Activated naive CD4-positive, alpha-beta T cell treated with anti-CD3 and anti-CD28 coated beads, Interleukin-2, amount 50 U/mL, for 16 hours (primary cell): ENCODE measurements around the gene GLMN.

Experiments
- DNase-seq: peaks from one replicate; pipeline ENCODE4 v3.0.0-alpha.2; 2020

The GLMN gene

GRCh38 chr1:92298573-92299476 lies at the start of gene GLMN, which contains the start of gene RPAP2:
GLMN (minus strand) TSS chr1:92298987; CDS start chr1:92297999, 988 bp downstream.
RPAP2 (plus strand) TSS chr1:92299059; CDS start chr1:92299074, 15 bp downstream.
- peak; percentile 74 for DNase-seq

GRCh38 chr1:92346866-92347640 lies 48.3 kb upstream of the GLMN start:
- no peak for DNase-seq

GRCh38 chr1:92343061-92343460 lies 44.3 kb upstream of the GLMN start:
- DNase-seq: no peak

GRCh38 chr1:92342401-92342800 lies 43.6 kb upstream of the GLMN start:
- DNase-seq: no peak

GRCh38 chr1:92340154-92340553 lies 41.4 kb upstream of the GLMN start:
- DNase-seq: no peak

- DNase-seq: no peak
These were observed 34.9 kb upstream of the GLMN start for GRCh38 chr1:92333668-92334067.

- DNase-seq: no peak
These were observed 30.8 kb upstream of the GLMN start for GRCh38 chr1:92329347-92330129.

GRCh38 chr1:92327794-92328193 lies 29.0 kb upstream of the GLMN start:
- no peak for DNase-seq

- DNase-seq: no peak
These were observed 27.9 kb upstream of the GLMN start for GRCh38 chr1:92326681-92327080.

GRCh38 chr1:92324784-92325183 lies 26.0 kb upstream of the GLMN start:
- no peak for DNase-seq

GRCh38 chr1:92323473-92324453 lies 25.0 kb upstream of the GLMN start:
- DNase-seq: no peak

GRCh38 chr1:92317836-92318493 lies 19.2 kb upstream of the GLMN start:
- no peak for DNase-seq

GRCh38 chr1:92315766-92316599 lies 17.2 kb upstream of the GLMN start:
- no peak for DNase-seq

GRCh38 chr1:92314024-92314423 lies 15.2 kb upstream of the GLMN start:
- no peak for DNase-seq

- no peak for DNase-seq
These were observed 11.4 kb upstream of the GLMN start for GRCh38 chr1:92310185-92310597.

- no peak for DNase-seq
These were observed 9.2 kb upstream of the GLMN start for GRCh38 chr1:92307980-92308379.

GRCh38 chr1:92306020-92306419 lies 7.2 kb upstream of the GLMN start:
- no peak for DNase-seq

- no peak for DNase-seq
These were observed 2.2 kb upstream of the GLMN start for GRCh38 chr1:92301021-92301420.

- DNase-seq: no peak
These were observed 827 bp upstream of the GLMN start for GRCh38 chr1:92299477-92300150.

GRCh38 chr1:92298213-92298572 lies 594 bp downstream of the GLMN start:
- no peak for DNase-seq
